ENCODE results near the gene ADARB2. TPM values are rescaled to one million over a fixed set of nuclear protein-coding genes. Genes with fewer than 3 reads are reported as not detected.

ADARB2 gene
- total and polyA plus RNA-seq, 7 donors: 0.05 to 0.39 (median 0.15) TPM; not detected in 2

DNA sequence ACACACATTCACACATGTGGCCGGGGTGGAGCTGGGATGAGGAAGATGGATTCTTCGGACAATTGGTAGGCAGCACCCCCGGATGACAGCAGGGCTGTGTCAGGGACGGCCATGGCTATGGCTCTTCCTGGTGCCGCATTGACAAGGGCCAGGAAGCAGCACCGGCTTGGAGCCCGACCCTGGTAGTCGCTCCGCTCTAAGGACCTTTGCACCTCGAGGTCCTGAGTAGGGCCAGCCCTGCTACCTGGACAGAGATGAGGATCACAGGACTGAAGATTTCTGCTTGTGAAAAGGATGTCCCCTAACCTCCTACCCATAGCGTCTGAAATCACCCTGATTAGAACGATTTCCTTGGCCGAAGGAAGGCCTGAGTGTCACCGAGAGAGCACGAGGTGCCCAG is 134.1 kb downstream of the ADARB2 start:
- H3K27me3 ChIP-seq (ENCODE audit: insufficient read depth in 3 of 3, low read length in 2 of 3): peaks cover 0 to 13% (median 4%) of the 10 kb centered on the region in 3 donors
- H3K4me1 ChIP-seq: no peaks in the 10 kb centered on the region
- no peak overlapping the region for H3K27ac ChIP-seq
- H3K4me3 ChIP-seq: no peak overlapping the region
- DNase-seq: no peak
- WGBS, 3 donors: 78 to 80% (median 79%) methylated on average over 15 of the region's 15 CpGs
- intact Hi-C loops (cut with DNase I): no loop called here
- no peaks in the 10 kb centered on the region for H3K9me3 ChIP-seq
- no peak for ATAC-seq
- no peaks in the 10 kb centered on the region for H3K36me3 ChIP-seq (ENCODE audit: insufficient read depth in 1 of 2, low read depth in 1 of 2)
- TF ChIP-seq, protein P1, sequence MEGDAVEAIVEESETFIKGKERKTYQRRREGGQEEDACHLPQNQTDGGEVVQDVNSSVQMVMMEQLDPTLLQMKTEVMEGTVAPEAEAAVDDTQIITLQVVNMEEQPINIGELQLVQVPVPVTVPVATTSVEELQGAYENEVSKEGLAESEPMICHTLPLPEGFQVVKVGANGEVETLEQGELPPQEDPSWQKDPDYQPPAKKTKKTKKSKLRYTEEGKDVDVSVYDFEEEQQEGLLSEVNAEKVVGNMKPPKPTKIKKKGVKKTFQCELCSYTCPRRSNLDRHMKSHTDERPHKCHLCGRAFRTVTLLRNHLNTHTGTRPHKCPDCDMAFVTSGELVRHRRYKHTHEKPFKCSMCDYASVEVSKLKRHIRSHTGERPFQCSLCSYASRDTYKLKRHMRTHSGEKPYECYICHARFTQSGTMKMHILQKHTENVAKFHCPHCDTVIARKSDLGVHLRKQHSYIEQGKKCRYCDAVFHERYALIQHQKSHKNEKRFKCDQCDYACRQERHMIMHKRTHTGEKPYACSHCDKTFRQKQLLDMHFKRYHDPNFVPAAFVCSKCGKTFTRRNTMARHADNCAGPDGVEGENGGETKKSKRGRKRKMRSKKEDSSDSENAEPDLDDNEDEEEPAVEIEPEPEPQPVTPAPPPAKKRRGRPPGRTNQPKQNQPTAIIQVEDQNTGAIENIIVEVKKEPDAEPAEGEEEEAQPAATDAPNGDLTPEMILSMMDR (IDR thresholded peaks at IDR 0.05): no peak

DNA sequence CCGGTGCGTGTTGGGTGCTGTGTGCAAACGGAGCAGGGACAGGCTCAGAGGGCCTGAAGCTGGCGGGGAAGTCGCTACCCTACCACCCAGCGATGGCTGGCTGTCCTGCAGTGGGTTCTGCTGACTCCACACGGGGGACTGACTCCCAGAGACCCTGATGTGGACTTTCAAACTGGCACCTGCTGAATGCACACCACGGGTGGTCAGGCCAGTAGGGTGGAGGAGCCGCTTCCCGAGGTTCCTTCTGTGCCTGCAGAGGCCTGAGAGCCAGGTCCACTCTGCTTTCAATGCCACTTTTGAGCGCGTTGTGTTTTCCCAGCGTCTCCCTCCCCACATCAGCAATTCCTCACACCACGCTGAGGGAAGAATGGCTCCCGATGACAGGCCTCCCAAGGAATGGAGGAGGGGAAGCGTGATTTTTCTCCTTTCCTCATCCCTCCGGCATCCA is 135.3 kb downstream of the ADARB2 start:
- 75 to 79% (median 75%) methylated on average over 16 to 17 of the region's 17 CpGs for WGBS, 3 donors
- intact Hi-C loops (cut with DNase I): no loop called here
- peaks cover 0 to 2% (median 1%) of the 10 kb centered on the region in 3 donors for H3K27me3 ChIP-seq (ENCODE audit: insufficient read depth in 3 of 3, low read length in 2 of 3)
- H3K4me1 ChIP-seq: no peaks in the 10 kb centered on the region
- no peaks in the 10 kb centered on the region for H3K36me3 ChIP-seq (ENCODE audit: insufficient read depth in 1 of 2, low read depth in 1 of 2)
- no peaks in the 10 kb centered on the region for H3K9me3 ChIP-seq
- TF ChIP-seq, protein P1 (IDR thresholded peaks at IDR 0.05): no peak
- H3K27ac ChIP-seq: no peak overlapping the region
- DNase-seq (no peak), ATAC-seq (no peak)
- H3K4me3 ChIP-seq: no peak overlapping the region

DNA sequence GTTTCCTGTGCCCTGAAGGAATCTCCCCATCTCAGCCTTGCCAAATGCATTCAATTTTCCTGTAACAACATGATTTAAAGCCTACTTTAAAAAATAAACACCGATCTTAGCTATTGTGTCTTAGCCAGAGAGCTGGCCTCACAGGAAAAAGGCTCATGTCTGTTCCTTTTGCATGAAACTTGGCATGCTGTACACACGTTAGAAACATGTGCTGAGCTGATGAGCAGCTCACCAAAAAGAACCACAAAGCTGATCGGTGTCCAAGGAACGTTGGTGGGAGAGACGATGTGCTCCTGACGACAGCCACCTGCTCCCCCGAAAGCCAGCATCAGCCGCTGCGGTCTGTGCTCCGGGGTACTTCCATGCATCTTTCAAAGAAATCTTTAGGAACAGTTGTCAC is 135.9 kb downstream of the ADARB2 start:
- Histone ChIP-seq H3K4me3 (no peak overlapping the region), H3K9me3 (no peaks in the 10 kb centered on the region), H3K36me3 (ENCODE audit: insufficient read depth in 1 of 2, low read depth in 1 of 2) (no peaks in the 10 kb centered on the region), H3K27ac (no peak overlapping the region), H3K4me1 (no peaks in the 10 kb centered on the region), H3K27me3 (ENCODE audit: insufficient read depth in 3 of 3, low read length in 2 of 3) (peaks cover 0 to 1% (median 0%) of the 10 kb centered on the region in 3 donors)
- no peak for ATAC-seq
- intact Hi-C loops (cut with DNase I): no loop called here
- TF ChIP-seq, protein P1 (IDR thresholded peaks at IDR 0.05): no peak
- 46 to 57% (median 48%) methylated on average over 10 of the region's 10 CpGs for WGBS, 3 donors
- DNase-seq: no peak

DNA sequence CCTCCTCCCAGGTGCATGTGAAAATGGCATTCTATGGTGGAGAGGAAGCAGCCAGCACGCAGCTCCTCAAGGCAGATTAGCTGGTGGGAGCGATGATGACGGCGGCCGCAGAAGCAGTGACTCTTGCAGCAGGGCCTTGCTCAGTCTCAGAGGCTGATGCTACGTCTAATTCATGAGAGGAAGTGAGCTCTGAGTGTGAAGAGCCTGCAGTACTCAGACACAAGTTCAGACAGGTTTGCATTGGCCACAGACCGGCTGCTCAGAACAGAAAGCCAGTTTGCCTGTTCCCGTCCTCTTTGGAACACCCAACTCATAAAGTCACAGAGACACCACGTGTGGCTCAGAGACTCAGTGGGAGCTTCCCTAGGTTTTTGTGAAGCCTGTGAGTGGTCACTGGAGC is 136.5 kb downstream of the ADARB2 start:
- WGBS, 3 donors: 70 to 73% (median 72%) methylated on average over 9 of the region's 9 CpGs
- no peak overlapping the region for H3K27ac ChIP-seq
- DNase-seq (no peak), ATAC-seq (no peak)
- no peaks in the 10 kb centered on the region for H3K36me3 ChIP-seq (ENCODE audit: insufficient read depth in 1 of 2, low read depth in 1 of 2)
- no peak overlapping the region for H3K4me3 ChIP-seq
- H3K27me3 ChIP-seq (ENCODE audit: insufficient read depth in 3 of 3, low read length in 2 of 3): peaks cover 0 to 1% (median 0%) of the 10 kb centered on the region in 3 donors
- TF ChIP-seq, protein P1 (IDR thresholded peaks at IDR 0.05): no peak
- no peaks in the 10 kb centered on the region for H3K4me1 ChIP-seq
- no peaks in the 10 kb centered on the region for H3K9me3 ChIP-seq
- intact Hi-C loops (cut with DNase I): no loop called here
